Cardiac muscle cell (in vitro differentiated cells and primary cell): ENCODE results near the gene EPG5. TPM values are rescaled to one million over a fixed set of nuclear protein-coding genes. Genes with fewer than 3 reads are reported as not detected.

Experiments used
- DNase-seq, 2 donors: peaks; one replicate each; pipeline versions ENCODE4 v3.0.0 to v3.0.0-alpha.2; 2010 to 2017; ENCODE audit warnings: low read depth in 1 of 2, low spot score in 1 of 2
- H3K27ac ChIP-seq: fragments of 200-600 bp; sonication (generic); 2 replicates; pipeline ENCODE4 v1.5.1; 2016
- H3K27me3 ChIP-seq: fragments of 200-600 bp; sonication (generic); 2 replicates; pipeline ENCODE4 v1.6.0; 2016; ENCODE audit warnings: control low read depth
- H3K36me3 ChIP-seq: fragments of 200-600 bp; sonication (generic); 2 replicates; pipeline ENCODE4 v1.5.1; 2016; ENCODE audit warnings: control low read depth
- H3K4me1 ChIP-seq: fragments of 200-600 bp; sonication (generic); 2 replicates; pipeline ENCODE4 v1.8.1; 2017; ENCODE audit warnings: low read depth, mild to moderate bottlenecking, mixed run types
- H3K4me3 ChIP-seq: fragments of 200-600 bp; sonication (generic); 2 replicates; pipeline ENCODE4 v1.5.1; 2016; ENCODE audit warnings: mild to moderate bottlenecking
- H3K9me3 ChIP-seq: fragments of 200-600 bp; sonication (generic); 2 replicates; pipeline ENCODE4 v1.5.1; 2017; ENCODE audit warnings: low read depth, mild to moderate bottlenecking, control low read depth
- polyA plus RNA-seq: library from polyadenylated mRNA; unstranded; fragments of >200 nt; fragmentation: Nextera tagmentation; extraction: Ambion mirVana; gene quantifications from 2 replicates; pipeline ENCODE4 v1.2.1, GENCODE V29; 2016
- total RNA-seq: library from RNA; depleted of rRNA; stranded (reverse); fragments of >200 nt; gene quantifications from 2 replicates; pipeline ENCODE4 v1.2.3, GENCODE V29; 2016
- TF ChIP-seq, protein P1 (sequence below): IDR thresholded peaks from 2 replicates; pipeline ENCODE4 v1.5.1; 2012; ENCODE audit warnings: low read depth, mild to moderate bottlenecking, low read length

Gene EPG5
- total and polyA plus RNA-seq, 2 experiments from 2014 or later: 7.5 to 17.7 TPM

DNA sequence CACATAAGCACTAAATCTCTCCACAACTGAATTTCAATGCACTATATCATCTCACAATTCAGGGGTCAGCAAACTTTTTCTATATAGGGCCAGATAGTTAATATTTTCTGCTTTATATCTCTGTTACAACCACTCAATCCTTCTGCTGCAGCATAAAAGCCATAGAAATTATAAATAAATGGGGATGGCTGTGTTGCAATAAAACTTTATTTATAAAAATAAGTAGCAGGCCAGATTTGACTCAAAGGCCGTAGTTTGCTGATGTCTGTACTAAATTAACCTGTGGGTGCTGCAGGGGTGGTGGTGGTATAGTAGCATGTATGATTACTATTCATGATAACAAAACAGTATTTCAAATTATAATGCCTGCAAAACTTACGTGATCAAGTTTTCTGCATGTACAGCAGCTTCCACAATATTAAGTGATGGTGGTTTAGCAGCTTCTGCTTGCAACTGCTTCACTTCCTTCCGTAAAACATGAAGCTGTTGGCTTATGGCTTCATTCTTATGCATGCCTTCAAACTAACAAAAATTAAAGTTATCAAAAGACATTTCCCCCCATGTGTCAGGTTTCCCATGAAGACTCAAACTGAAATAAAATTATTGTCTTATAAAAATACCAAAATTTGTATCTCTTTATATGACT, 77.6 kb downstream of the EPG5 start:
- peaks cover 6% of the 10 kb centered on the region for H3K36me3 ChIP-seq
- no peak overlapping the region for H3K4me3 ChIP-seq
- TF ChIP-seq, protein P1, sequence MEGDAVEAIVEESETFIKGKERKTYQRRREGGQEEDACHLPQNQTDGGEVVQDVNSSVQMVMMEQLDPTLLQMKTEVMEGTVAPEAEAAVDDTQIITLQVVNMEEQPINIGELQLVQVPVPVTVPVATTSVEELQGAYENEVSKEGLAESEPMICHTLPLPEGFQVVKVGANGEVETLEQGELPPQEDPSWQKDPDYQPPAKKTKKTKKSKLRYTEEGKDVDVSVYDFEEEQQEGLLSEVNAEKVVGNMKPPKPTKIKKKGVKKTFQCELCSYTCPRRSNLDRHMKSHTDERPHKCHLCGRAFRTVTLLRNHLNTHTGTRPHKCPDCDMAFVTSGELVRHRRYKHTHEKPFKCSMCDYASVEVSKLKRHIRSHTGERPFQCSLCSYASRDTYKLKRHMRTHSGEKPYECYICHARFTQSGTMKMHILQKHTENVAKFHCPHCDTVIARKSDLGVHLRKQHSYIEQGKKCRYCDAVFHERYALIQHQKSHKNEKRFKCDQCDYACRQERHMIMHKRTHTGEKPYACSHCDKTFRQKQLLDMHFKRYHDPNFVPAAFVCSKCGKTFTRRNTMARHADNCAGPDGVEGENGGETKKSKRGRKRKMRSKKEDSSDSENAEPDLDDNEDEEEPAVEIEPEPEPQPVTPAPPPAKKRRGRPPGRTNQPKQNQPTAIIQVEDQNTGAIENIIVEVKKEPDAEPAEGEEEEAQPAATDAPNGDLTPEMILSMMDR: no peak
- H3K27me3 ChIP-seq: no peaks in the 10 kb centered on the region
- no peak for DNase-seq
- peaks cover 12% of the 10 kb centered on the region for H3K4me1 ChIP-seq
- H3K27ac ChIP-seq: no peak overlapping the region
- H3K9me3 ChIP-seq: no peaks in the 10 kb centered on the region

DNA sequence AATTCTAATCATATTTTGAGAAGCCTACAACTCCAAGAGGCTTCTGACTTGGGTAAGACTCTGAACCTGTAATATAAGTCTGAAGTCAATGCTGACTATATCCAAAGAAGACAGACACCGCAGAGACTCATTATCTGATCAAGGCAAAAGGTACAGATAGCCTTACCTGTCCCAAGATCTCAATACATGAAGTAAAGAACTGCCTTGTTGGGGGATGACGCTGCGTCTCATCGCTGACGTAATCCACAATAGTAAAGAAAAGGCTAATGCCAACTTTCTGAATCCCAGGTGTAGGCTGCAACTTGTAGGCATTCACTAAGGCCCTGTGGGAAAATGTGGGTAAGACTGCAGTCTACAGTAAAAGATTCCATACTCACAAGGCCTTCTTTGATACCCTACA, 79.5 kb downstream of the EPG5 start:
- no peak for DNase-seq
- Histone ChIP-seq H3K27me3 (no peaks in the 10 kb centered on the region), H3K4me1 (peaks cover 9% of the 10 kb centered on the region), H3K4me3 (no peak overlapping the region), H3K36me3 (peaks cover 11% of the 10 kb centered on the region), H3K9me3 (no peaks in the 10 kb centered on the region), H3K27ac (no peak overlapping the region)
- TF ChIP-seq, protein P1: no peak

DNA sequence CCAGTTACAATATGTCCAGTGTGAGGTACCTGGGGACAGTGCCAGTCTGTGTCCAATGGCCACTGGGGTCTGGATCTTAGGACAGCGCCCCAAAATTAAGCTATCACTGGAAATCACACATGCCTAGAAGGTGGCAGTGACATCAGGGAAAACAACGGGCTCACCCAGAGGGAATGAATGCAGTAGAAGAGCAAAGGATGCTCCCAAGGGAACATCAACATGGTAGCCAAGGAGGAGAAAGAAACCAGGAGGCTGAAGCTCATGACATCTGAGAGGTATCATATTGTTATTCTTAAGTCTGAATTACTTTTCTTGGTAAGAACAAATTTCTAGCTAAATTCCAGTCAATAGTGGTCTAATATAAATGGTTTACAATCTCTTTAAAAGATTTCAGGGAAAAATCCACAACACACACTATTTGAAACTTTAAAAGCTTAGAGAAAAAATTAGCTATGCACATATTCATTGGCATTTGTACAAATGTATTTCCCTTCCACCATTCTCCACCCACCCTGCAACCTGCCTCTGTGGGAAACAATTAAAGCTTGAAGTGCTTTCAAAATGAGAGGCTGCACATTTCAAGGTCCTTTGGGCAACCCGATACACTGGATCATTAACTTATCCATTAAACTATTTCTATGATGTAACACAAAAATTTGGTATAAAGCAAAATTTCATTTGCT, 86.1 kb downstream of the EPG5 start:
- H3K36me3 ChIP-seq: peaks cover 28% of the 10 kb centered on the region
- no peaks in the 10 kb centered on the region for H3K9me3 ChIP-seq
- no peak overlapping the region for H3K27ac ChIP-seq
- H3K4me1 ChIP-seq: no peaks in the 10 kb centered on the region
- no peak for DNase-seq
- no peak overlapping the region for H3K4me3 ChIP-seq
- TF ChIP-seq, protein P1: no peak
- no peaks in the 10 kb centered on the region for H3K27me3 ChIP-seq

DNA sequence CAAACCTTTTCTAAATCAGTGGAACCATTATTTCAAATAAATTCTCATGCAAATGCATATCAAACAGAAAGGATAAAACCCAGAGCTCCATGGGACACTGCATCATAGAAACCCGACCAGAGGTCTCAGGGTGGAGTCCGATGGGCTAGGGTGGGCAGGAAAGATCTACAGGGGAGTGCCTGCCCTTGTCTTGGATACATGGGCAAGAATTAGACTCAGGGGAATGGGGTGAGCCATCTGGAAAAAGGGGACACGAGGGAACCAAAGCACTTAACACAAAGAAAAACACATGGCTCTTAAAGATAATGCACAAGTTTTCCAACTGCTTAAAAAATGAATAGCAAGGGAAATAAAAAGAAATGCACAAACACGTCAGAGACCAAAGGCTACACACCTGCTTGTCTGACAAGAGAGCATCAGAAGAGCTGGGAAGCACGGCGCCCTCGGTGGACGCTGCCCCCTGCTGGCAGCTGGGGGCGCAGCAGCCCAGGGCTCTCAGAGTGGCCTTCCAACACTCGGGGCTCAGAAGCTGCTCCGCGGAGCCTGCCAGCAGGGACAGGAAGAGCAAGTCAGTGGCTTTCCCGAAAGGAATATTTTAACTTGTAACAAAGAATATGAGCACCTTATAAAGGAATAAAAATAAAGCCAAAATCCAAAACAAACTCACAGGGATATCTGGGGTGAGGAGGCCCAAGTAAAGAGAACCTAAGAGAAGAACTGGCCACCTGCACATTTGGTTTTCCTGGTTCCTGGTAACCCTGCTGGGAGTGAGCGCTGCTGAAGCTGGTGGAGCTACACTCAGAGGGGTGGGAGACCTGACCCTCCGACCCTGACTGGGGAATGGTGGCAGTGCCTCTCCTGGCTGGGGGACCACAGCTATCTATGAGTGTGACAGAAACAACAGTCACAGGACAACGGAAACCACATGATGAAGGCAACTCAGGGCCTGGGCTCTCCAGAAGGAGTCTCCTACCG, 87.2 kb downstream of the EPG5 start:
- Histone ChIP-seq H3K4me3 (no peak overlapping the region), H3K4me1 (no peaks in the 10 kb centered on the region), H3K36me3 (peaks cover 28% of the 10 kb centered on the region), H3K27me3 (no peaks in the 10 kb centered on the region), H3K27ac (no peak overlapping the region), H3K9me3 (no peaks in the 10 kb centered on the region)
- peak; percentile 76 to 78 for DNase-seq
- TF ChIP-seq, protein P1: peak; percentile 99

DNA sequence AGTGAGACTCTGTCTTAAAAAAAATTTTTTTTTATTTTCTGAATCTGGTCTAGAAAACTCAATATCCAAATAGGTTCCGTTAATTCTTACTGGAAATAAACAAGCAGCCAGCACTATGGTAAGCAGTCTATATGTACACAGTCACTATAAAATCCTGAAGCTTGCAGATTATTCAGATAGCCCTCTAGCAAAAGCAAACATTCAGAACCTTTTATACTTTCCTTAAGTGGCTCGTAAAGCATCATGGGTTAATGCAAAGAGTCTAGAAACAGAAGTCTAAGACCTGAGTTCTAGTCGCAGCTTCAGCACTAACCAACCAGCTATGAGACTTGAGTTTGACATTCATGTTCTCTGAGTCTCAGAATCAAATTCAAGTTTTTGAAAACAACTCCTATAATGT, 89.7 kb downstream of the EPG5 start:
- no peak for DNase-seq
- TF ChIP-seq, protein P1: no peak
- Histone ChIP-seq H3K27ac (no peak overlapping the region), H3K4me1 (no peaks in the 10 kb centered on the region), H3K4me3 (no peak overlapping the region), H3K27me3 (no peaks in the 10 kb centered on the region), H3K9me3 (no peaks in the 10 kb centered on the region), H3K36me3 (peaks cover 23% of the 10 kb centered on the region)
